H1 (cell line): ENCODE data around the gene PMEPA1. TPM values are rescaled to one million over a fixed set of nuclear protein-coding genes. Genes with fewer than 3 reads are reported as not detected.

Experiments used
- CTCF ChIA-PET: fragments of 300-600 bp; sonication (Branson Sonifier 250); formaldehyde crosslinking; loops from one replicate; lab custom pipeline; 2021; ENCODE audit not compliant: partially characterized antibody; lab: Charles Lee
- POLR2A ChIA-PET: fragments of 300-600 bp; sonication (Branson Sonifier 250); formaldehyde crosslinking; loops from one replicate; lab custom pipeline; 2021; ENCODE audit warnings: inconsistent platforms; ENCODE audit not compliant: partially characterized antibody; lab: Charles Lee
- DNase-seq, 2 experiments: peaks; one replicate each; pipeline versions ENCODE4 v3.0.0 to v3.0.0-alpha.2; 2010 to 2022; ENCODE audit warnings: low spot score in 2 of 2, low read depth in 1 of 2, mixed read lengths in 1 of 2
- FAIRE-seq: peaks from 2 replicates; lab custom pipeline; 2011; peaks lifted over from hg19 to GRCh38; lab: Jason Lieb, UNC
- H2AFZ ChIP-seq: 2 replicates; pipeline ENCODE4 v1.8.1; 2012; ENCODE audit warnings: low read length, inconsistent platforms
- H2AK5ac ChIP-seq: 2 replicates; pipeline ENCODE4 v1.6.1; 2013; ENCODE audit warnings: low read depth, low read length
- H2BK120ac ChIP-seq: replicated peaks from 2 replicates; pipeline ENCODE3; 2013; ENCODE audit warnings: low read depth, low read length, inconsistent platforms
- H2BK12ac ChIP-seq: 2 replicates; pipeline ENCODE4 v1.6.1; 2013; ENCODE audit warnings: low read depth, low read length
- H2BK15ac ChIP-seq: 2 replicates; pipeline ENCODE4 v1.6.1; 2013; ENCODE audit warnings: low read length
- H2BK20ac ChIP-seq: 2 replicates; pipeline ENCODE4 v1.6.1; 2013; ENCODE audit warnings: low read length
- H2BK5ac ChIP-seq: 2 replicates; pipeline ENCODE4 v1.6.1; 2013; ENCODE audit warnings: low read depth, low read length
- H3K14ac ChIP-seq: 2 replicates; pipeline ENCODE4 v1.6.1; 2013; ENCODE audit warnings: inconsistent platforms; ENCODE audit not compliant: insufficient read length
- H3K18ac ChIP-seq: 2 replicates; pipeline ENCODE4 v1.6.1; 2013; ENCODE audit warnings: low read length; ENCODE audit errors: extremely low read depth
- H3K23ac ChIP-seq: 2 replicates; pipeline ENCODE4 v1.6.1; 2013; ENCODE audit warnings: inconsistent platforms; ENCODE audit not compliant: insufficient read length
- H3K23me2 ChIP-seq: 2 replicates; pipeline ENCODE4 v1.6.1; 2013; ENCODE audit warnings: low read depth, low read length
- H3K27ac ChIP-seq: 2 replicates; pipeline ENCODE4 v1.6.1; 2011; ENCODE audit warnings: low read depth, low read length, inconsistent platforms
- H3K27me3 ChIP-seq, 4 experiments: replicated peaks in 1 of 4; 1 replicate in 1 of 4; 2 replicates in 3 of 4; pipeline versions ENCODE4 v1.6.1 to v1.8.1; 2011 to 2013; ENCODE audit warnings: low read length in 3 of 4, mild to moderate bottlenecking in 3 of 4, inconsistent platforms in 2 of 4, mixed read lengths in 2 of 4, moderate library complexity in 1 of 4; ENCODE audit not compliant: control insufficient read depth in 3 of 4, insufficient read depth in 3 of 4; ENCODE audit errors: extremely low read depth in 1 of 4
- H3K36me3 ChIP-seq, 4 experiments: 2 replicates each; pipeline versions ENCODE4 v1.6.1 to v1.8.1; 2011 to 2013; ENCODE audit warnings: mild to moderate bottlenecking in 4 of 4, low read length in 3 of 4, moderate library complexity in 2 of 4, control low read depth in 1 of 4, inconsistent platforms in 1 of 4; ENCODE audit not compliant: insufficient read depth in 4 of 4, control insufficient read depth in 2 of 4
- H3K4ac ChIP-seq: replicated peaks from 2 replicates; pipeline ENCODE3; 2013; ENCODE audit warnings: low read length, low read depth, mixed read lengths, inconsistent platforms; ENCODE audit not compliant: insufficient read length
- H3K4me1 ChIP-seq, 4 experiments: replicated peaks in 1 of 4; 1 replicate in 1 of 4; 2 replicates in 3 of 4; pipeline versions ENCODE4 v1.6.1 to v1.8.1; 2011 to 2013; ENCODE audit warnings: low read length in 3 of 4, inconsistent platforms in 2 of 4, mixed read lengths in 1 of 4; ENCODE audit not compliant: insufficient read depth in 4 of 4, control insufficient read depth in 3 of 4
- H3K4me2 ChIP-seq, 2 experiments: 2 replicates each; pipeline versions ENCODE4 v1.6.1 to v1.8.1; 2011 to 2013; ENCODE audit warnings: low read depth in 2 of 2, low read length in 2 of 2, control low read depth in 1 of 2, inconsistent platforms in 1 of 2, mild to moderate bottlenecking in 1 of 2; ENCODE audit not compliant: insufficient read depth in 1 of 2
- H3K4me3 ChIP-seq, 4 experiments: fragments of 200-600, 300-600 bp in 1 of 4; sonication (generic), shearing (Covaris generic), sonication (Bioruptor Twin) in 1 of 4; 2 replicates each; pipeline versions ENCODE4 v1.5.1 to v1.8.1; 2011 to 2016; ENCODE audit warnings: low read length in 4 of 4, low read depth in 3 of 4, control low read depth in 2 of 4, inconsistent platforms in 2 of 4, mild to moderate bottlenecking in 2 of 4, mixed read lengths in 1 of 4, moderate library complexity in 1 of 4; ENCODE audit not compliant: insufficient read depth in 2 of 4; ENCODE audit errors: extremely low read depth in 1 of 4
- H3K56ac ChIP-seq: replicated peaks from 2 replicates; pipeline ENCODE3; 2013; ENCODE audit warnings: low read depth, mild to moderate bottlenecking, mixed read lengths, low read length, inconsistent platforms; ENCODE audit not compliant: insufficient read length
- H3K79me1 ChIP-seq: 2 replicates; pipeline ENCODE4 v1.6.1; 2013; ENCODE audit warnings: low read depth, low read length, control low read depth
- H3K79me2 ChIP-seq, 2 experiments: 2 replicates each; pipeline versions ENCODE4 v1.6.1 to v1.8.1; 2012 to 2013; ENCODE audit warnings: low read length in 2 of 2, mild to moderate bottlenecking in 2 of 2, inconsistent platforms in 1 of 2; ENCODE audit not compliant: insufficient read depth in 2 of 2, control insufficient read depth in 1 of 2
- H3K9ac ChIP-seq, 4 experiments: replicated peaks in 1 of 4; 1 replicate in 1 of 4; 2 replicates in 3 of 4; pipeline versions ENCODE4 v1.6.1 to v1.8.1; 2011 to 2013; ENCODE audit warnings: low read depth in 3 of 4, low read length in 3 of 4, control low read depth in 2 of 4, mild to moderate bottlenecking in 2 of 4, moderate library complexity in 2 of 4, inconsistent platforms in 1 of 4; ENCODE audit errors: extremely low read depth in 1 of 4
- H3K9me3 ChIP-seq, 2 experiments: 2 replicates each; pipeline versions ENCODE4 v1.6.1 to v1.8.1; 2012 to 2013; ENCODE audit warnings: mild to moderate bottlenecking in 2 of 2, moderate library complexity in 2 of 2, control low read depth in 1 of 2, inconsistent platforms in 1 of 2, low read depth in 1 of 2, low read length in 1 of 2, mixed read lengths in 1 of 2; ENCODE audit not compliant: insufficient read depth in 2 of 2
- H4K20me1 ChIP-seq, 2 experiments: replicated peaks in 1 of 2; 2 replicates each; pipeline versions ENCODE3 to v1.8.1; 2011 to 2013; ENCODE audit warnings: inconsistent platforms in 2 of 2, low read length in 2 of 2, mild to moderate bottlenecking in 1 of 2; ENCODE audit not compliant: insufficient read depth in 2 of 2, control insufficient read depth in 1 of 2
- H4K5ac ChIP-seq: 2 replicates; pipeline ENCODE4 v1.6.1; 2013; ENCODE audit warnings: low read length, low read depth, mixed read lengths, inconsistent platforms; ENCODE audit not compliant: insufficient read length
- H4K8ac ChIP-seq: 2 replicates; pipeline ENCODE4 v1.8.0; 2013; ENCODE audit warnings: mild to moderate bottlenecking, moderate library complexity, low read length, inconsistent platforms; ENCODE audit not compliant: insufficient read depth; ENCODE audit errors: extremely low read depth
- H4K91ac ChIP-seq: replicated peaks from 2 replicates; pipeline ENCODE3; 2013; ENCODE audit warnings: low read length, mixed read lengths, inconsistent platforms; ENCODE audit not compliant: insufficient read length
- KDM1A ChIP-seq: fragments of 200-600, 300-600 bp; sonication (generic); IDR thresholded peaks from 2 replicates; pipeline ENCODE4 v1.7.1; 2016; ENCODE audit warnings: mild to moderate bottlenecking, low read length, borderline replicate concordance
- KDM4A ChIP-seq: IDR thresholded peaks from one replicate; pipeline ENCODE4 v1.7.1; 2012; ENCODE audit warnings: low read depth, mild to moderate bottlenecking, moderate library complexity, low read length, inconsistent platforms; ENCODE audit not compliant: severe bottlenecking
- MAX ChIP-seq: IDR thresholded peaks from 2 replicates; pipeline ENCODE4 v1.6.1; 2012; ENCODE audit warnings: inconsistent platforms
- WGBS, 2 experiments: shearing (Covaris generic) in 1 of 2; methylation state at CpG; one replicate each; pipeline versions ENCODE4 v1.1.6 to v1.1.7; 2013 to 2015; ENCODE audit warnings: low lambda C conversion rate in 2 of 2, mixed read lengths in 2 of 2, inconsistent platforms in 1 of 2, low coverage in 1 of 2, missing lambda C conversion rate in 1 of 2; ENCODE audit not compliant: insufficient replicate concordance in 2 of 2, insufficient coverage in 1 of 2, insufficient read length in 1 of 2; ENCODE audit errors: extremely low coverage in 1 of 2, missing lambda C conversion rate in 1 of 2; 5-methylcytosine and 5-hydroxymethylcytosine counted together
- polyA plus RNA-seq, 7 experiments: library from polyadenylated mRNA; depleted of rRNA in 3 of 7; stranded (reverse) in 5 of 7; unstranded in 2 of 7; fragments of >200 nt in 5 of 7; fragments of 200-250 nt in 2 of 7; gene quantifications; 1 replicate in 5 of 7; 2 replicates in 1 of 7; 4 replicates in 1 of 7; pipeline versions ENCODE4 v1.2.1 to v1.2.3, GENCODE V29; 2011 to 2013; ENCODE audit warnings: missing spikeins in 2 of 7, mixed read lengths in 2 of 7
- total RNA-seq: library from RNA; stranded (reverse); fragmentation: NEBNext Ultra II Directional; extraction: Animal tissue kit (Norgen Biotek cat#: 25700); gene quantifications from 2 replicates; pipeline ENCODE4 v1.2.1, GENCODE V29; 2021

PMEPA1 gene
- total and polyA plus RNA-seq, 2 of the 8 experiments (the other 6 are each of a cell fraction or from before 2014, with no cell fraction given): 12.7 to 20.5 TPM

GRCh38 chr20:57744206-57744605 is 34.4 kb upstream of the PMEPA1 start:
- Histone ChIP-seq H3K4ac (no peak overlapping the region), H3K4me2 (no peak overlapping the region), H3K27me3 (no peaks in the 10 kb centered on the region), H3K79me1 (no peaks in the 10 kb centered on the region), H4K8ac (no peak overlapping the region), H3K56ac (no peak overlapping the region), H3K79me2 (no peaks in the 10 kb centered on the region), H3K36me3 (no peaks in the 10 kb centered on the region), H4K5ac (no peak overlapping the region), H3K27ac (no peak overlapping the region), H2AFZ (no peak overlapping the region), H3K9ac (no peak overlapping the region), H3K14ac (no peak overlapping the region), H3K23ac (no peak overlapping the region), H2BK12ac (no peak overlapping the region)
- no peak for DNase-seq
- 0 out of 2 replicates have a peak, but pooled peaks have one; percentile 13 for TF ChIP-seq KDM1A
- no peak for TF ChIP-seq MAX
- TF ChIP-seq KDM4A: no peak
- TF ChIP-seq, all 59 proteins: peak for 1
- no peak overlapping the region for H4K91ac ChIP-seq
- no peak for FAIRE-seq
- ChIA-PET CTCF (interaction anchor here (1.2 kb wide), 1 partner anchor 284 kb away, joined by 3 read pairs; no protein-coding TSS in a partner anchor), POLR2A (no interaction called here)
- H3K18ac ChIP-seq: no peak overlapping the region
- H3K23me2 ChIP-seq: no peaks in the 10 kb centered on the region
- no peaks in the 10 kb centered on the region for H3K9me3 ChIP-seq
- H2AK5ac ChIP-seq: no peak overlapping the region
- no peak overlapping the region for H2BK20ac ChIP-seq
- H3K4me3 ChIP-seq: no peak overlapping the region
- 81% methylated on average over 6 of the region's 6 CpGs; no CpG with 5 or more reads in 1 of the 2 experiments for WGBS, 2 experiments
- H4K20me1 ChIP-seq: no peaks in the 10 kb centered on the region
- no peak overlapping the region for H2BK15ac ChIP-seq
- peaks cover 0 to 9% (median 0%) of the 10 kb centered on the region in 4 experiments; a peak in 3 of 7 replicates for H3K4me1 ChIP-seq
- H2BK5ac ChIP-seq: no peak overlapping the region
- no peak overlapping the region for H2BK120ac ChIP-seq
